GM21515 (cell line): ENCODE measurements around the gene AGBL4.
A peak's percentile ranks its signal among the peaks of the same experiment; 100 is the strongest.
"Not testable (repeated sequence)": the region's sequence is repeated elsewhere in the genome, so short reads cannot be mapped to it uniquely, and the experiment has no call there.

ENCODE experiments used
- ATAC-seq: cut with Tn5 transposase; IDR thresholded peaks from one replicate; pipeline ENCODE4 v1.9.1; 2021; ENCODE audit not compliant: unreplicated experiment

AGBL4 gene

DNA sequence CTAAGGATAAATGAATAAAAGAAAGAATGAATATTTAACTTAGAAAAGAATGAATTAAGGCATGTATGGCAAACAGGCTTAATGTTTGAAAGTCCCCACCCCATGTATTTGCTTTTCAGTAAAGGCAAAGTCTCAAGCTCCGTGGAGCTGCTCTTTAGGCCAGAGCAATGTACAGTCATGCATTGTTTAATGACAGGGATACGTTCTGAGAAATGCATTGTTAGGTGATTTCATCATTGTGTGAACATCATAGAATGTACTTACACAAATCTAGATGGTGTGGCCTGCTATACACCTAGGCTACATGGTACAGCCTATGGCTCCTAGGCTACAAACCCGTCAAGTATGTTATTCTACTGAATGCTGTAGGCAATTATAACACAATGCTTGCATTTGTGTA is 1500.2 kb downstream of the AGBL4 start:
- ATAC-seq, result no peak

DNA sequence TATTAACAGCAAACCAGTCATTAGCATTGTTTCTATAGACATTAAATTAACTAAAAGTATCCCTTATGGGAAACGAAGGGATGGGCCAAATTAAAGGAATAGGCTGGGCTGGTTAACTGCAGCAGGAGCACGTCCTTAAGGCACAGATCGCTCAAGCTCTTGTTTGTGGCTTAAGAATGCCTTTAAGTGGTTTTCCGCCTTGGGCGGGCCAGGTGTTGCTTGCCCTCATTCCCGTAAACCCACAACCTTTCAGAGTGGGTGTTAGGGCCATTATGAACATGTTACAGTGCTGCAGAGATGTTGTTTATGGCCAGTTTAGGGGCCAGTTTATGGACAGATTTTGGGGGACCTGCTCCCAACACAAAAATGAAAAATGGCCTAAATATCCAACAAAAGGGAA is 1503.9 kb downstream of the AGBL4 start:
- ATAC-seq, result not testable (repeated sequence)

DNA sequence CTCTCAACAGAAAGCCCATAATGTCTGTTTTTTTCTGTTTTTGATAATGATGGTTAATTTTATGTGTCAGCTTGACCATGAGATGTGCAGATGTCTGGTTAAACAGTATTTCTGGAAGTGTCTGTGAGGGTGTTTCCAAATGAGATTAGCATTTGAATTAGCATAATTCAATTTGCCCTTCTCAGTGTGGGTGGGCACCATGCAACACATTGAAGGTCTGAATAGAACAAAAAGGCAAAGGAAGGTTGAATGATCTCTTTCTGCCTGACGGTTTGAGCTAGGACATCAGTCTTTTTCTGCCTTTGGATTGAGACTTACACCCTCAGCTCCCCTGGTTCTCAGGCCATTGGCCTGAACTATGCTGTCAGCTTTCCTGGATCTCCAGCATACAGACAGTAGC is 1516.9 kb downstream of the AGBL4 start:
- no peak for ATAC-seq

DNA sequence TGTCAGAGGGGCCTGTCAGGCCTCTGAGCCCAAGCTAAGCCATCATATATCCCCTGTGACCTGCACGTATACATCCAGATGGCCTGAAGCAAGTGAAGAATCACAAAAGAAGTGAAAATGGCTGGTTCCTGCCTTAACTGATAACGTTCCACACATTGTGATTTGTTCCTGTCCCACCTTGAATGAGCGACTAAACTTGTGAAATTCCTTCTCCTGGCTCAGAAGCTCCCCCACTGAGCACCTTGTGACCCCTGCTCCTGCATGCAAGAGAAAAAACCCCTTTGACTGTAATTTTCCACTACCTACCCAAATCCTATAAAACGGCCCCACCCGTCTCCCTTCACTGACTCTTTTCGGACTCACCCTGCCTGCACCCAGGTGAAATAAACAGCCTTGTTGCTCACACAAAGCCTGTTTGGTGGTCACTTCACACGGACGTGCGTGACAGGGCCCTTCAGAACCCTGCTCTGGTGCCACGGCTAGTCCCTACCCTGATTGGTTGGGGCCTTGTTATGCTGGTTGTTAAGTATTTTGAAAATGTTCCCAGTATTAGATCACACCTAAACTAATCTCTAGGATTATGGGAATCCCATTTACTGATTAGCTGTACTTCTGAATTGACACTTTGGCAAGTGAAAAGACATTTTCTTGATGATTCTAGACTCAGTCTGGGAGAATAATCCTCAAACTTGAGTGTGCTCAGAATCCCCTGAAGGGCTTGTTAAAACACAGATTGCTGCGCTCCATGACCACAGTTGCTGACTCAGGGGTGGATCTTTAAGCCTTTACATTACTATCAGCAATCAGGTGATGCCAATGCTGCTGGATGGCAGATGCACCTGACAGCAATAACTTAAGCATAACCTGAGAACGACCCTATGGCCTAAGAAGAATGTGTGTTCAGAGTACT is 1523.0 kb downstream of the AGBL4 start:
- ATAC-seq, result no peak

DNA sequence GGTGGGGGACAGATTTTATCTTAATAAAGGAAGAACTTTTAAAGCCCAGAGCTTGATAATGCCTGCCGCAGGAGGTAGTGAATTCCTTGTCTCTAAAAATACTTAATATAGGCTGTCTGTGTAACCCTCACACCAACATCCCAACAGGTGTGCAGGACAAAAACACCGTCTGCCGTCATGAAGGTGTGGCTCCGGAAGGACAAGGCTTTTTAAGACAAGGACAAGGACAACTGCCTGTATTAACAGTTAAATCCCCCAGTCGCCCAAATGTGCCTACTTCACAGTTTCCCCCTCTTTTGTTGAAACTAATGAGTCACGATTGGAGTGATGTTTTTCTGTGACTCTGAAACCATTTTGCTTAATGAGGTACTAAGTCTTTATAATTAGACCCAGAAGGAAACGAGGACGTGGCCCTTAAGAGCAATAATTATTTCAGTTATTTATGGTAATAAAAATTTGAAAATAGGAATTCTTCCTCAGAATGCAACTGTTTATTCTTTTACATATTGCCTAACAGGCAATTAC is 1524.5 kb downstream of the AGBL4 start:
- no peak for ATAC-seq

DNA sequence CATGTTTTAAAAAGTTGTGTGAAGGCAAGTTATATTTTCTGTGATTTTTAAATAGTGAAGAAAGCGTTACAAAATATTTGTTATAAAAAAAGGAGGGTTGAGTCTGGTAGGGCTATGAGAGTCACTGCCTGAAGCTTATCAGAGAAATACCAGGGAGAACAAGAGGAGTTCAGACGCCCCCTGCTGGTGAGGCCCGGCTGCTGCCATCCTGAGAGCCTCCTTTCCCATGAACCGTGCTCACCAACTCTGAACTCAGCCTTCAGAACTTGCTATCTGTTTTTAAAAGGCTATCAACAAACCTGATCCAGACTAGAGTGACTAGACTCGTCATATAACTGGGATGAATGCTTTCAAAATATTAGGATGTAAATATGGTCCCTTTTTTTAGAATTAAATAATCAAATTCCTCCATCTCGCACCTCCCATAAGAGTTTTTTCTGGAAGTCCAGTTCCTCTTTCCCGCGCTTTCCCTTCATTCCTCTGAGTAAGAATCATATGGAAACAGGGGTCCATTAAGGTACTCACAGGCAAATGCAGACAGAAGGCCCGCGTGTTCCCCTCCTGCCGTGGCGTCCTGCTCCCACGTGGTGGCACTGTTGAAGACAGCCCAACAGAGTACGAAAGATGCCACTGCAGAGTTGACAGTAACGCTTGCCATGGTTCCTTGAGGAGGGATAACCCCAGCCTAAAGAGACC is 1525.5 kb downstream of the AGBL4 start:
- ATAC-seq, result peak; percentile 90

DNA sequence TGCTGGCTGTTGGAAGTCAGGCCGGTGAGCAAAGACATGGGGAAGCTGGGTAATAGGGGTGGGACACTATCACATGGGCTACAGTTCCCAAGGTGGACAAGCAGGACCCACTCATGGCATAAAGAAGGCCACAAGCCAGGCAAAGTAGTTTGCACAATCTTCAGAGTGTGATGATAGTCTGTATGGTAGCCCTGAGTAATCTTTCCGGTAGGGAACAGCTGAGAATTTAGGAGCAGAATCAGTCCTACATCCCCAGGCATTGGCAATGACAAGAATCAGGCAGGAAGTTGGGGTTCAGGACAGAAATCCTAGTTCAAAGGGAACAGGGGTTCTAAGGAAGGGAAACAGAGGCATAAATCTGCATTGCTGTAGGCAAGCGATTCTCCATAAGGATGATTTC is 1527.8 kb downstream of the AGBL4 start:
- no peak for ATAC-seq

DNA sequence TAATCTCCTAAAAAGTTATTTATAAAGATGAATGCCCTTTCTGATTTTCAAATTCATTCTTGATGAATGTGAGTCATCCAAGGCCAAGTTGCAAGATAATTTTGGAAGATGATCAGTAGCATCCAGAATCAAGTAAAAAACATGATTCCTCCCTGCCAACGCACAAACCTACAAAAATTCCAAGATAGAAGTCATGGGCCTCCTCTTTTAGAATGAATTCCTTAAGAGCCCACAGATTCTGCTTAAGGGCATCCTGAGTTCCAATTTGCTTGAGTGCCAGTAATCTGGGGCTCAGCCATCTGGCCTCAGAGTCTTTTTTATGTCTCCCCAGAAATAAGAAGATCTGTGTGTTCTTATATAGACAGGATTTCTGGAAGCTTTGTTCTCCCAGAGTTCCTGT is 1528.6 kb downstream of the AGBL4 start:
- ATAC-seq, result no peak

DNA sequence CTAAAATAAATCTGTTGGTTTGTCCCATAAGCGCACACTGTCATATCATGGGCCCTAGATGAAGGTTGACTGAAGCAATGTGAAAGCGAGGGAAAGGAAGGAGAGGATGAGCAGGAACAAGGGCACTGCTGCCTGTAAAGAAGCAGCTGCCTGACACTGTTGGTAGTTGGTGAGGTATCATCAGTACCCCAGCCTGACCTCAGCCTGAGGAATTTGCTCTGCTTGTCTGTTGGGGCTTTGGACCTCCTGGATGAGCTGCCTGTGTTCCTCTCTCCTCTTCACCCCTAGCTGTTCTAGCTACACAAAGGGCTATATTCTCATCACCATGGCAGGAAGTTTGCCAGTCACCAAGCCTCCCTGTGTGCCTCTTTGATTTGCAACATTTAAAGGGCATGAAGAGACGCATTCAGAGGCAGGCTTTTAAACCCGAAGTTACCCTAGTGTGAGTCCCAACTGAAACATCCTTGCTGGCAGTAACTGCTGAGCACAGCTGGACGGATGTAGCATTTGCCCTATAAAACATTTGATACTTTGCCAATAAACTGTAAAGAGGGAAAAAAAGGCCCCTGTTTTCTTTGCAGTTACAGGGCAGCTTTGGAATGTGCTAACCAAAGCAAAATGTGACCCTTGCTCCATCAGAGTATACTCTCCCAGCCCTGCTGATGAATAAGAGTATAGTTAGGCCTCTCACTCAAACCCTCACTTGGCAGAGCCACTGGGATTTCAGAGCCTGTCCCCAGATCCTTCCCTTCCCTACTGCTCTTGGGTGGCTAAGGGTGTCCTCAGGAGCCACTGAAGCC is 1529.6 kb downstream of the AGBL4 start:
- no peak for ATAC-seq

DNA sequence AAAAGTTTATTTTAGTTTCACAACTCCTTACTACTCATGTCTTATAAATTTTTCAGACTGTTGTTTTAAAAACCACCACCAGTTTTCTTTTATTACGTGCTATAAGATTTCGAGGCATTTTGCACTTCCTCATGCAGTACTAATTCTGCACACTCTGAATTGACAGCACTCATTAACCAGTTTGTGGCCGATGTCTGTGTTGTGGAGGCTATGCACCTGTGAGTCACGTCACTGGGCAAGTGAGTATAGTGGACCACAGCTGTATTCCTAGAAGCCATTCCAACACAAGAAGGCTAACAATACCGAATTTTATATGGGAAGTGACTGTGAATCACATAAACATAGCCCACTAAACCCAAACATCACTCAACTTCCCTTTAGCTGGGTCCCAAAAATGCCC is 1530.7 kb downstream of the AGBL4 start:
- no peak for ATAC-seq

DNA sequence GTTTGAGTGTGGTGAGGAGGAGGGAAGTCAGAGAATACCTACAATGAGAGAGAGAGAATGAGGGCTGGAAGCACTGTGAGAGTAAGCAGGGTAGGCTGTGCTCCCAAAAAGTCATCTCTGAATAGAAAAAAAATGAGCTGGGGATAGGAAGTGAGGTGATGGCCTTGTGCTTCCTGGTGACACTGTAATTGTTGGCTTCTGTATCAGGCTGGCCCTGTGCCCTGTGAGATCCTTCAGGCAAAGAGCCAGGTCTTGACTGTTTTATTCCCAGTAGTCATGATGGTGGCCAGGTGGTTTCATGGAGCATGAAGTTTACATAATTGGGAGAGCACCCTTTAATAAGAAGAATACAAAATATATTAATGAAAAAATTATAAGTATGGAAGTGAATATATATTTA is 1531.4 kb downstream of the AGBL4 start:
- no peak for ATAC-seq

DNA sequence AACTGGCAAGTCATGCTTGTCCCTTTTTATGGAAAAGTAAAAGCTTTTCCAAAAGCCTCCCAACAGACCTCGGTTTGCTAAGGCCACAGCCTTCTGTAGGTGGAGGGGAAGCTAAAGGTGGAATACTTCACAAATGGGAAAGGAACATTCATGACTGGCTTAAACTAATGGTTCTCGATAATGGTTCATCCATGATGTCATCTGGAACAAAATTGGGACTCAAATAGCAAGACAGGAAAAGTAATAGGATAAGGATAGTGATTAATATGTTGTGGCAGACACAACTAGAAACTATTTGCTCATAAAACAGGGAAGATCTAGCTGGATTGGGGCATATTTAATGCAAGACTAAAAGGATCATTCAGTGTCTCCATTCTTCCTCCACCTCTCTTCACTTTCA is 1535.0 kb downstream of the AGBL4 start:
- no peak for ATAC-seq
